ENCODE results near the gene APELA. TPM values are rescaled to one million over a fixed set of nuclear protein-coding genes. Genes with fewer than 3 reads are reported as not detected.

APELA gene
- not detected for total RNA-seq

DNA sequence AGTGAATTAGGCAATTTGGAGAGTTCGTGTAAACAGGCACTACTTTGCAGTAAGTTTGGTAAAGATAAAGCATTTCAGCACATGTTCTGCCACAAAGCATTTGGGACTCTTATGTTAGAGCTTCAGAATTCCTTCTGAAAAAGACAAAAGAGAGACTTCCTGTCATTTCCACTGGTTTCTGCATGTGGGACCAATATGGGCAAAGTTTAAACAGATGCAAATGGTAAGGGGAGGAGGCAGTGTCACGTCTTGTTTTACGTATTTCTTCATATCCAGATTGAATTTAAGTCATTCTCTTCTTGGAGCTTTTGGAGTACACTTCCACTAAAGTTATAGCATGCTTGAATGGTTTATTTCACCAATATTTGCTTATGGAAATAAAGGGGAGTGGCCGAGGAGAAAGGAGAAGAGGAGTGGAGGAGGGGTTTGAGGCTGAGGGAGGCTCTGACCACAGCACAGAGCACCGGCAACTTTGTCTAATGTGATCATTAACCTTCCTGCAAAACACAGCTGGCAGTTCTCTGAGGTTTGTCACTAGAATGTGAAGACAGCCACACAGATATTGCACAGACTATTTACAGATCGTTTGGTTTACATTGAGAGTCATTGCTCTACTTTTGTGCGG lies at the start of gene APELA:
Gene APELA (plus strand): TSS at position 479 of the 625 bp plus-strand sequence. CDS start 154 bp downstream, outside the sequence.
- Mint-ChIP-seq H3K27ac (no peak within 1 kb of the TSS), H3K4me3 (no peak within 1 kb of the TSS), H3K36me3 (no peaks in the 10 kb centered on the region), H3K4me1 (no peaks in the 10 kb centered on the region), H3K9me3 (ENCODE audit: low read depth) (peaks cover 2% of the 10 kb centered on the region), H3K27me3 (peaks cover 10% of the 10 kb centered on the region)
- no peak for ATAC-seq
- DNase-seq, result no peak
- CTCF ChIA-PET, result no interaction called here

DNA sequence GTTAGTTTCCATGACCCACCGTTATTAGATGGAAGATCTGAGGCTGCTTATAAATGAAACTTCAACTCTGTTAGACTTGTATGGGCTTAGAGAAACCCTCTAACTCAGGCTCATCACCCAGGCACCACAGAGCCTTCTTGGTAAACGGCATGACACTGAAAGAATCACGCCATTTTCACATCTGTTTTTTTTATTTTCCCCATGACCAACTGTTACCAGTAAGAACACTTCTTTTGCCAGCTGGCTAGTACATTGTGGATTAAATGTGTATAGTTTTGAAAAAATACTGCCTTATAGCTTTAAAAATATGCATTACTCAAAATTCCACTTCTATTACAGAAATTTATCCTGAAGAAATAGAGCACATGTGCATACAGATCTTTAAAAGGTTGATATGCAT lies 48.0 kb upstream of the APELA start:
- Mint-ChIP-seq H3K4me1 (no peaks in the 10 kb centered on the region), H3K4me3 (no peak overlapping the region), H3K9me3 (ENCODE audit: low read depth) (no peaks in the 10 kb centered on the region), H3K27me3 (no peaks in the 10 kb centered on the region), H3K36me3 (no peaks in the 10 kb centered on the region), H3K27ac (no peak overlapping the region)
- DNase-seq, result no peak
- CTCF ChIA-PET, result interaction anchor here (0.6 kb wide), 1 partner anchor 210 kb away, joined by 3 read pairs; no protein-coding TSS in a partner anchor
- no peak for ATAC-seq

DNA sequence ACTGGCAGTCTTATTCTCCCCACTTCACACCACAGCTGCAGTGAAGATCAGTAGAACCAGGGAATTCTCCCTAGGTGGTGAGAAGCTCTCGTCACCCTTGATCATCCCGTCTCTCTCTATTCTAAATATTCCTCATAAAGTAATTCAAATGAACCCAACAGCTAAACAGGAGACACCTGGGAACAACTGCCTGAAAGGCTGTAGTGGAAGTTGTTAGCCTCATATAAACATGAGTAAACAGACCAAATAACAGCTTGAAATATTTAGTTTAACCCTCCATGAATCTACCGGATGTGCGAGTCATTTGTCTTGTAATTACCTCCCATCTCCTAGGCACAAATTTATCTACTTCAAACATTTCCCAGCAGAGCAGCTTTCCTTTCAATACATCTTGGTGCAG lies 30.4 kb upstream of the APELA start:
- no peak overlapping the region for H3K4me3 Mint-ChIP-seq
- peaks cover 3% of the 10 kb centered on the region for H3K27me3 Mint-ChIP-seq
- no peaks in the 10 kb centered on the region for H3K36me3 Mint-ChIP-seq
- DNase-seq, result no peak
- ATAC-seq, result no peak
- H3K4me1 Mint-ChIP-seq, result no peaks in the 10 kb centered on the region
- no peaks in the 10 kb centered on the region for H3K9me3 Mint-ChIP-seq (ENCODE audit: low read depth)
- CTCF ChIA-PET, result no interaction called here
- no peak overlapping the region for H3K27ac Mint-ChIP-seq

GRCh38 chr4:164847016-164847415 lies 30.0 kb upstream of the APELA start:
- Mint-ChIP-seq H3K4me1 (no peaks in the 10 kb centered on the region), H3K9me3 (ENCODE audit: low read depth) (no peaks in the 10 kb centered on the region), H3K36me3 (no peaks in the 10 kb centered on the region), H3K27ac (no peak overlapping the region), H3K4me3 (no peak overlapping the region), H3K27me3 (peaks cover 3% of the 10 kb centered on the region)
- CTCF ChIA-PET, result no interaction called here
- DNase-seq, result no peak
- ATAC-seq, result no peak

GRCh38 chr4:164847967-164848649 lies 28.9 kb upstream of the APELA start:
- no peak overlapping the region for H3K4me3 Mint-ChIP-seq
- no peaks in the 10 kb centered on the region for H3K4me1 Mint-ChIP-seq
- H3K27me3 Mint-ChIP-seq, result peaks cover 3% of the 10 kb centered on the region
- no peaks in the 10 kb centered on the region for H3K9me3 Mint-ChIP-seq (ENCODE audit: low read depth)
- no peak overlapping the region for H3K27ac Mint-ChIP-seq
- ATAC-seq (no peak), DNase-seq (no peak)
- CTCF ChIA-PET, result no interaction called here
- H3K36me3 Mint-ChIP-seq, result no peaks in the 10 kb centered on the region

- H3K9me3 Mint-ChIP-seq (ENCODE audit: low read depth), result no peaks in the 10 kb centered on the region
- no peak for ATAC-seq
- H3K4me1 Mint-ChIP-seq, result no peaks in the 10 kb centered on the region
Measured at GRCh38 chr4:164856396-164856795, 20.6 kb upstream of the APELA start.

DNA sequence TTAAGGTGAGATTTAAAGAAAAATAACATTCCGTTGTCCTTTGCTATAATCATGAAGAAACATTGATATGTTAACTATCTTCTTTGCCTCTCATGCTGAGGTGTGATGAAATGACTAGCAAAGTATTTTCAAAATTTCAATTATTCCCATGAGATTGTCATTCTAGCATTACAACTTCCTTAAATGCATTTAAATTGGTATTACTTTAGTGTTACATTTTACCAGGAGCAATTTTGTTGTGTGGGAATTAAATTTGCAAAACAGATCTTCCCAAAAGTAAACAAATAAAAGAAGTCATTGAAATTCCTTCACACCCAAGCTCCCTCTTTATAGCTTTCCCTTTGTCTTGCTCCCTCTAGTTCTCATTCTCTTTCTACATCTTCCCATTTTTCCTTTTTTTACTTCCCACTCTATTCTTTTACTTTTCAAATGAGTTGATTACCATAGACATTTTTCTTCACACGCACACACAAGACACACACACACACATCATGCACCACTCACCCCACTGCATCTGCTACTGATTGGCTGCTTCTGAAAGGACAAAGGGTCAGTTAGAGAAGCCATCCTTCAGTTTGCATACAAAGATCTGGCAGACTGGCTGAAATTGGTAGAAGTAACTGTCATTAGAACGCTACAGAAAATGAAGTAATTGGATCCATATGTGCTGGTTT lies 10.0 kb upstream of the APELA start:
- no peaks in the 10 kb centered on the region for H3K9me3 Mint-ChIP-seq (ENCODE audit: low read depth)

More at GRCh38 chr4:164856396-164856795, 20.6 kb upstream of the APELA start:
- Mint-ChIP-seq H3K27me3 (no peaks in the 10 kb centered on the region), H3K36me3 (no peaks in the 10 kb centered on the region), H3K27ac (no peak overlapping the region), H3K4me3 (no peak overlapping the region)
- DNase-seq, result no peak
- CTCF ChIA-PET, result no interaction called here

DNA sequence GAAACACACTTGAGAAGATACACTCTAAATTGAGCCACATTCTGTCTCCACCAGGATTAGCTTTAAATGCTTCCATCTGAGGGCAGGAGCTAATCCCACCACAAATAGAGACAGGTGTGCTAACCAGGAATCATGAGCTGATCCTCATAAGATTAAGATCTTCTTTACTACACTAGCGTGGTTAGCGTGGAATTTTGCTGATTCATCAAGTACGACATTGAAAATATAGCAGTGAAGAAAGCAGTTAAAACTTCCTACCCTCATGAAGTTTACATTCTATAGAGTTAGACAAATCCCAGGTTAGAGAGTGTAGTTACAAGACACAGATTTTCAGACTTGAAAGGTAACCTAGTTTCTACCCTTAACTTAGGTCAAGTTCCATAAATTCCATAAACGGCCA lies 5.3 kb upstream of the APELA start:
- no peaks in the 10 kb centered on the region for H3K4me1 Mint-ChIP-seq
- peaks cover 5% of the 10 kb centered on the region for H3K27me3 Mint-ChIP-seq
- H3K4me3 Mint-ChIP-seq, result no peak overlapping the region
- H3K36me3 Mint-ChIP-seq, result no peaks in the 10 kb centered on the region
- H3K27ac Mint-ChIP-seq, result no peak overlapping the region
- peaks cover 2% of the 10 kb centered on the region for H3K9me3 Mint-ChIP-seq (ENCODE audit: low read depth)
- ATAC-seq, result no peak
- no peak for DNase-seq
- CTCF ChIA-PET, result no interaction called here

More for the DNA sequence above, 10.0 kb upstream of the APELA start:
- Mint-ChIP-seq H3K36me3 (no peaks in the 10 kb centered on the region), H3K4me3 (no peak overlapping the region), H3K4me1 (no peaks in the 10 kb centered on the region), H3K27ac (no peak overlapping the region), H3K27me3 (peaks cover 3% of the 10 kb centered on the region)
- ATAC-seq (no peak), DNase-seq (no peak)
- CTCF ChIA-PET, result no interaction called here

GRCh38 chr4:164872481-164872880 lies 4.5 kb upstream of the APELA start:
- H3K27me3 Mint-ChIP-seq, result peaks cover 7% of the 10 kb centered on the region
- no peaks in the 10 kb centered on the region for H3K36me3 Mint-ChIP-seq
- CTCF ChIA-PET, result no interaction called here
- H3K4me3 Mint-ChIP-seq, result no peak overlapping the region
- ATAC-seq, result no peak
- peaks cover 2% of the 10 kb centered on the region for H3K9me3 Mint-ChIP-seq (ENCODE audit: low read depth)
- no peak overlapping the region for H3K27ac Mint-ChIP-seq
- H3K4me1 Mint-ChIP-seq, result no peaks in the 10 kb centered on the region
- DNase-seq, result no peak

GRCh38 chr4:164874789-164875188 lies 2.2 kb upstream of the APELA start:
- Mint-ChIP-seq H3K9me3 (ENCODE audit: low read depth) (peaks cover 2% of the 10 kb centered on the region), H3K27me3 (peaks cover 10% of the 10 kb centered on the region), H3K4me3 (no peak overlapping the region), H3K4me1 (no peaks in the 10 kb centered on the region), H3K36me3 (no peaks in the 10 kb centered on the region), H3K27ac (no peak overlapping the region)
- CTCF ChIA-PET, result no interaction called here
- ATAC-seq (no peak), DNase-seq (no peak)

GRCh38 chr4:164880489-164881262 lies 3.7 kb downstream of the APELA start:
- no peak overlapping the region for H3K27ac Mint-ChIP-seq
- ATAC-seq (no peak), DNase-seq (no peak)
- H3K4me1 Mint-ChIP-seq, result no peaks in the 10 kb centered on the region
- no peaks in the 10 kb centered on the region for H3K36me3 Mint-ChIP-seq
- CTCF ChIA-PET, result no interaction called here
- H3K27me3 Mint-ChIP-seq, result peaks cover 17% of the 10 kb centered on the region
- H3K9me3 Mint-ChIP-seq (ENCODE audit: low read depth), result no peaks in the 10 kb centered on the region
- H3K4me3 Mint-ChIP-seq, result no peak overlapping the region

DNA sequence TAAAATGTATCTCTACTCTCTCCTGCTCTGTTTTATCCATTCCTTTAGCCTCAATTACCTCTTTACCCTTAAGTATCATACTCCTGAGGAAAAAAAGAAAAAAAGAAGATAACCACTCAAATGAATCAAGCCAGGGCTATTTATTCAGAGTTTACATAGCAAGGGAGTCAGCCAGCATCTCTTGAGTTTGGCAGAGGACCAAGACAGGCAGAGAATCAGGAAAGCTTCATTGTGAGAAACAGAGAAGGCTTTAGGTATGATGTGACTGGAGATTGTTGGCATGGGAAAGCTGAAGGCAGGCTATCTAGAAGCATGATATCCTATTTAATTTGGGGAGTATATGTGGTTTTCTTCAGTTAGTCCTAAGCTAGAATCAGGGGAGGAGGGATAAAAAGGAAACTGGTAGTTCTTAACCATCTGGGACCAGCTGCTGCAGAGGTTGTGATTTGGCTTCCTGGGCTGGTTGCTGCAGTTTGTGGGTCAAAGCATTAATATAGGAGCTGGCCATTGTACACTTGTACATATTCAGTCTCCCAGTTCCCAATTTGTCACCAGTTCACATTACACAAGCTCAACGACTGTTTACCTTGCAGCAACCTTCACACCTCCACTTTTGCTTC lies 11.2 kb downstream of the APELA start:
- no peak overlapping the region for H3K27ac Mint-ChIP-seq
- H3K4me3 Mint-ChIP-seq, result no peak overlapping the region
- CTCF ChIA-PET, result no interaction called here
- ATAC-seq, result no peak
- H3K36me3 Mint-ChIP-seq, result no peaks in the 10 kb centered on the region
- H3K4me1 Mint-ChIP-seq, result no peaks in the 10 kb centered on the region
- peaks cover 30% of the 10 kb centered on the region for H3K27me3 Mint-ChIP-seq
- H3K9me3 Mint-ChIP-seq (ENCODE audit: low read depth), result no peaks in the 10 kb centered on the region
- DNase-seq, result no peak

- H3K4me1 Mint-ChIP-seq, result no peaks in the 10 kb centered on the region
- DNase-seq (no peak), ATAC-seq (no peak)
- peaks cover 25% of the 10 kb centered on the region for H3K27me3 Mint-ChIP-seq
- CTCF ChIA-PET, result no interaction called here
- no peaks in the 10 kb centered on the region for H3K36me3 Mint-ChIP-seq
- H3K27ac Mint-ChIP-seq, result no peak overlapping the region
- H3K4me3 Mint-ChIP-seq, result no peak overlapping the region
- no peaks in the 10 kb centered on the region for H3K9me3 Mint-ChIP-seq (ENCODE audit: low read depth)
Measured at GRCh38 chr4:164890691-164891090, 13.7 kb downstream of the APELA start.

All from activated CD8-positive, alpha-beta memory T cell treated with anti-CD3 and anti-CD28 coated beads, Interleukin-2, amount 10 ng/mL, durations not matched to agents 7 days and 5 days (primary cell).